Body of pancreas (tissue), 4 donors: ENCODE data around the gene ELF2. TPM values are rescaled to one million over a fixed set of nuclear protein-coding genes. Genes with fewer than 3 reads are reported as not detected.
"Not testable (repeated sequence)": the region's sequence is repeated elsewhere in the genome, so short reads cannot be mapped to it uniquely, and the experiment has no call there.

Experiments
- ATAC-seq: fragments of 150-250 bp; one replicate; pipeline ENCODE4 v1.9.1; 2016
- DNase-seq, 4 donors: peaks; one replicate each; pipeline ENCODE4 v3.0.0-alpha.2; 2019
- H3K27ac ChIP-seq, 4 donors: fragments of 200-600 bp; sonication (generic); 1 replicate in 3 of 4; 2 replicates in 1 of 4; pipeline versions ENCODE4 v1.5.1 to v1.6.1; 2016 to 2019; ENCODE audit warnings: mild to moderate bottlenecking in 1 of 4, mixed read lengths in 1 of 4, moderate library complexity in 1 of 4
- H3K27me3 ChIP-seq, 2 donors: fragments of 200-600 bp; sonication (generic); one replicate each; pipeline ENCODE4 v1.6.0; 2016; ENCODE audit warnings: mild to moderate bottlenecking in 1 of 2
- H3K36me3 ChIP-seq, 2 donors: fragments of 200-600 bp; sonication (generic); replicated peaks in 1 of 2; 2 replicates each; pipeline ENCODE4 v1.5.1; 2016; ENCODE audit warnings: low read depth in 2 of 2; ENCODE audit not compliant: insufficient read depth in 1 of 2
- H3K4me1 ChIP-seq: fragments of 200-600 bp; sonication (generic); one replicate; pipeline ENCODE4 v1.6.0; 2016
- H3K4me3 ChIP-seq, 2 donors: fragments of 200-600 bp; sonication (generic); 1 replicate in 1 of 2; 2 replicates in 1 of 2; pipeline ENCODE4 v1.5.1; 2016 to 2019
- H3K9me3 ChIP-seq, 3 donors: fragments of 200-600 bp; sonication (generic); 1 replicate in 2 of 3; 2 replicates in 1 of 3; pipeline ENCODE4 v1.5.1; 2016
- CTCF ChIP-seq, 7 experiments: fragments of 450-650 bp in 4 of 7; fragments of 200-600 bp in 3 of 7; sonication (generic) in 3 of 7; IDR thresholded peaks; one replicate each; pipeline ENCODE4 v1.5.1; 2016 to 2019; ENCODE audit warnings: antibody characterized with exemption in 7 of 7
- POLR2A ChIP-seq, 3 donors: fragments of 450-650 bp; IDR thresholded peaks; one replicate each; pipeline ENCODE4 v1.6.1; 2016; ENCODE audit warnings: antibody characterized with exemption in 3 of 3, mild to moderate bottlenecking in 2 of 3
- WGBS, 2 donors: methylation state at CpG; one replicate each; pipeline ENCODE4 v1.1.5; 2017; 5-methylcytosine and 5-hydroxymethylcytosine counted together
- intact Hi-C: fragments of 100-400 bp; cut with DNase I; formaldehyde crosslinking; loops from one replicate; pipeline ENCODE4 v1.15.1; 2023
- total RNA-seq, 2 donors: library from RNA; depleted of rRNA; stranded (reverse); fragments of >200 nt; gene quantifications; one replicate each; pipeline ENCODE4 v1.1.0, GENCODE V29; 2016

The ELF2 gene
- total RNA-seq, 2 donors from 2014 or later = 25.4 to 42.5 TPM

GRCh38 chr4:139078926-139079325 is 98.1 kb downstream of the ELF2 start:
- Histone ChIP-seq H3K4me3 (no peak overlapping the region), H3K27ac (no peak overlapping the region), H3K27me3 (no peaks in the 10 kb centered on the region), H3K36me3 (no peaks in the 10 kb centered on the region), H3K4me1 (peaks cover 55% of the 10 kb centered on the region), H3K9me3 (no peaks in the 10 kb centered on the region)
- intact Hi-C loops = no loop called here
- TF ChIP-seq CTCF (IDR thresholded peaks at IDR 0.05) (no peak), POLR2A (IDR thresholded peaks at IDR 0.05) (no peak)
- 86 to 92% methylated on average over 4 of the region's 4 CpGs for WGBS, 2 donors
- DNase-seq (no peak), ATAC-seq (no peak)

GRCh38 chr4:139077567-139078355 is 99.3 kb downstream of the ELF2 start:
- Histone ChIP-seq H3K27ac (peak overlapping the region in 1 of 4 donors; percentile 4), H3K4me1 (peaks cover 59% of the 10 kb centered on the region)
- 19 to 28% methylated on average over 1 of the region's 1 CpG for WGBS, 2 donors

GRCh38 chr4:139076016-139076744 is 100.8 kb downstream of the ELF2 start:
- intact Hi-C loops = no loop called here
- H3K27me3 ChIP-seq = no peaks in the 10 kb centered on the region
- no peaks in the 10 kb centered on the region for H3K9me3 ChIP-seq
- H3K36me3 ChIP-seq = peaks cover 0 to 7% of the 10 kb centered on the region in 2 donors
- ATAC-seq (no peak), DNase-seq (no peak)
- 76 to 83% methylated on average over 1 of the region's 1 CpG for WGBS, 2 donors
- no peak overlapping the region for H3K4me3 ChIP-seq
- no peak overlapping the region for H3K27ac ChIP-seq
- peaks cover 52% of the 10 kb centered on the region for H3K4me1 ChIP-seq
- TF ChIP-seq POLR2A (IDR thresholded peaks at IDR 0.05) (no peak), CTCF (IDR thresholded peaks at IDR 0.05) (no peak)

More at GRCh38 chr4:139077567-139078355, 99.3 kb downstream of the ELF2 start:
- H3K27me3 ChIP-seq = no peaks in the 10 kb centered on the region
- intact Hi-C loops = no loop called here
- DNase-seq (no peak), ATAC-seq (no peak)
- TF ChIP-seq CTCF (IDR thresholded peaks at IDR 0.05) (no peak), POLR2A (IDR thresholded peaks at IDR 0.05) (no peak)
- H3K4me3 ChIP-seq = no peak overlapping the region
- no peaks in the 10 kb centered on the region for H3K36me3 ChIP-seq
- no peaks in the 10 kb centered on the region for H3K9me3 ChIP-seq

GRCh38 chr4:139060591-139060990 is 116.4 kb downstream of the ELF2 start:
- peaks cover 5 to 13% of the 10 kb centered on the region in 2 donors for H3K36me3 ChIP-seq

GRCh38 chr4:139059026-139059425 is 118.0 kb downstream of the ELF2 start:
- 40 to 47% methylated on average over 4 of the region's 4 CpGs for WGBS, 2 donors
- not testable (repeated sequence) for DNase-seq

More at GRCh38 chr4:139060591-139060990, 116.4 kb downstream of the ELF2 start:
- no peak for TF ChIP-seq POLR2A (IDR thresholded peaks at IDR 0.05)
- no peak for TF ChIP-seq CTCF (IDR thresholded peaks at IDR 0.05)
- ATAC-seq = no peak
- H3K9me3 ChIP-seq = no peaks in the 10 kb centered on the region
- H3K27me3 ChIP-seq = no peaks in the 10 kb centered on the region
- H3K4me1 ChIP-seq = peaks cover 5% of the 10 kb centered on the region
- no peak for DNase-seq
- 78 to 92% methylated on average over 3 of the region's 3 CpGs for WGBS, 2 donors
- H3K27ac ChIP-seq = no peak overlapping the region
- no peak overlapping the region for H3K4me3 ChIP-seq
- intact Hi-C loops = no loop called here

More at GRCh38 chr4:139059026-139059425, 118.0 kb downstream of the ELF2 start:
- H3K9me3 ChIP-seq, H3K27me3 ChIP-seq, H3K27ac ChIP-seq, intact Hi-C loops, H3K4me3 ChIP-seq, ATAC-seq: not testable (repeated sequence)
- H3K4me1 ChIP-seq = peaks cover 14% of the 10 kb centered on the region
- H3K36me3 ChIP-seq = peaks cover 5 to 10% of the 10 kb centered on the region in 2 donors
